HG03558 (cell line): ENCODE data around the gene ARRDC2.
"Not testable (repeated sequence)": the region's sequence is repeated elsewhere in the genome, so short reads cannot be mapped to it uniquely, and the experiment has no call there.

Experiments used
- ATAC-seq: cut with Tn5 transposase; IDR thresholded peaks from one replicate; pipeline ENCODE4 v1.9.1; 2021; ENCODE audit warnings: moderate number of reproducible peaks; ENCODE audit not compliant: unreplicated experiment; ENCODE audit errors: extremely low read depth

ARRDC2 gene

GRCh38 chr19:17988161-17988560 is 19.8 kb upstream of the ARRDC2 start:
- ATAC-seq, result no peak

- ATAC-seq, result no peak
Observed at GRCh38 chr19:17989425-17990094, 18.4 kb upstream of the ARRDC2 start.

- no peak for ATAC-seq
Observed at GRCh38 chr19:17993076-17993813, 14.7 kb upstream of the ARRDC2 start.

GRCh38 chr19:17996826-17997316 is 11.1 kb upstream of the ARRDC2 start:
- no peak for ATAC-seq

GRCh38 chr19:17997969-17998826 is 9.8 kb upstream of the ARRDC2 start:
- no peak for ATAC-seq

GRCh38 chr19:17998827-17999150 is 9.2 kb upstream of the ARRDC2 start:
- no peak for ATAC-seq

GRCh38 chr19:17999684-18000479 is 8.1 kb upstream of the ARRDC2 start:
- ATAC-seq, result no peak

- no peak for ATAC-seq
Observed at GRCh38 chr19:18000480-18000914, 7.5 kb upstream of the ARRDC2 start.

GRCh38 chr19:18000915-18001776 is 6.8 kb upstream of the ARRDC2 start:
- ATAC-seq, result no peak

- ATAC-seq, result no peak
Observed at GRCh38 chr19:18001777-18002345, 6.1 kb upstream of the ARRDC2 start.

GRCh38 chr19:18002347-18002850 is 5.6 kb upstream of the ARRDC2 start:
- ATAC-seq, result no peak

GRCh38 chr19:18005750-18006149 is 2.2 kb upstream of the ARRDC2 start:
- ATAC-seq, result not testable (repeated sequence)

- ATAC-seq, result no peak
Observed at GRCh38 chr19:18007044-18007916, 690 bp upstream of the ARRDC2 start.

GRCh38 chr19:18008814-18009213 is 844 bp downstream of the ARRDC2 start:
- ATAC-seq, result no peak

- ATAC-seq, result no peak
Observed at GRCh38 chr19:18009412-18010066, 1.6 kb downstream of the ARRDC2 start.

GRCh38 chr19:18010149-18010548 is 2.2 kb downstream of the ARRDC2 start:
- ATAC-seq, result no peak
